ENCODE results near the gene SLC39A10.
A peak's percentile ranks its signal among the peaks of the same experiment; 100 is the strongest.

GRCh38 chr2:195659982-195660890 is 3.2 kb downstream of the SLC39A10 start:
- TF ChIP-seq CTCF (IDR thresholded peaks at IDR 0.05) (peak in 3 of 4 experiments; percentile 54 to 80 (median 61)), POLR2A (IDR thresholded peaks at IDR 0.05) (no peak), EP300 (IDR thresholded peaks at IDR 0.05) (no peak)

Measured in sigmoid colon (tissue), 4 donors.